ENCODE results near the gene OSBPL8.

DNA sequence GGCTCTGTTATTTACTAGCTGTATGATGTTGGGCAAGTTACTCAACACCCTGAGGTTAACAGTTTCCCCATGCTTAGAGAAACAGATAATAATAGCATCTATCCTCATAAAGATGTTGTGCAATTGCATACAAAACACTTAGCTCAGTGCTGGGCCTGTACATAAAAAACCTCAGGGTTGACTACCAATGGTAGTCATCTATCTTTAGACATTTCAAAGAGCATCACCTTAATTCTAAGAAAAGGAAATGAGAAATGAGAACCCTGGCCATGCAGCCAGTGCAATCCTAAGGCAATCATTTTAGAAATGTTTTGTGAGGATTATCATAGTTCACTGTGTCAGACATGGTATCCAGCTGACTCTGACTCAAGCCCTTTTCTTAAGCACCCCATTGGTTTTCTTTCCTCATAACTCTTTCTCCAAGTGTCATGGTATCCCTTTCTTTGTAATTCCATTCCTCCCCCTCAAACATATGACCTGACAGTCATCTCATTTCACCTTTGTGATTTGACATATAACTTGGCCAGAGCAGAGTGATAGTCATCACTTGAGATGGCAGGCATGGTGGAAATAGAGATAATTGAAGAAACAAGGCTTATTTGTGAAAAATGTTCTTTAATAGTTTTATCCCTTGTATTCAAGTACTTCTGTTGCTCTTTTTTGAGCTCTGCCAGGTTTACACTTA is 29.5 kb upstream of the OSBPL8 start:
- TF ChIP-seq, protein P1, sequence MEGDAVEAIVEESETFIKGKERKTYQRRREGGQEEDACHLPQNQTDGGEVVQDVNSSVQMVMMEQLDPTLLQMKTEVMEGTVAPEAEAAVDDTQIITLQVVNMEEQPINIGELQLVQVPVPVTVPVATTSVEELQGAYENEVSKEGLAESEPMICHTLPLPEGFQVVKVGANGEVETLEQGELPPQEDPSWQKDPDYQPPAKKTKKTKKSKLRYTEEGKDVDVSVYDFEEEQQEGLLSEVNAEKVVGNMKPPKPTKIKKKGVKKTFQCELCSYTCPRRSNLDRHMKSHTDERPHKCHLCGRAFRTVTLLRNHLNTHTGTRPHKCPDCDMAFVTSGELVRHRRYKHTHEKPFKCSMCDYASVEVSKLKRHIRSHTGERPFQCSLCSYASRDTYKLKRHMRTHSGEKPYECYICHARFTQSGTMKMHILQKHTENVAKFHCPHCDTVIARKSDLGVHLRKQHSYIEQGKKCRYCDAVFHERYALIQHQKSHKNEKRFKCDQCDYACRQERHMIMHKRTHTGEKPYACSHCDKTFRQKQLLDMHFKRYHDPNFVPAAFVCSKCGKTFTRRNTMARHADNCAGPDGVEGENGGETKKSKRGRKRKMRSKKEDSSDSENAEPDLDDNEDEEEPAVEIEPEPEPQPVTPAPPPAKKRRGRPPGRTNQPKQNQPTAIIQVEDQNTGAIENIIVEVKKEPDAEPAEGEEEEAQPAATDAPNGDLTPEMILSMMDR (IDR thresholded peaks at IDR 0.05): no peak
- TF ChIP-seq, protein P2, sequence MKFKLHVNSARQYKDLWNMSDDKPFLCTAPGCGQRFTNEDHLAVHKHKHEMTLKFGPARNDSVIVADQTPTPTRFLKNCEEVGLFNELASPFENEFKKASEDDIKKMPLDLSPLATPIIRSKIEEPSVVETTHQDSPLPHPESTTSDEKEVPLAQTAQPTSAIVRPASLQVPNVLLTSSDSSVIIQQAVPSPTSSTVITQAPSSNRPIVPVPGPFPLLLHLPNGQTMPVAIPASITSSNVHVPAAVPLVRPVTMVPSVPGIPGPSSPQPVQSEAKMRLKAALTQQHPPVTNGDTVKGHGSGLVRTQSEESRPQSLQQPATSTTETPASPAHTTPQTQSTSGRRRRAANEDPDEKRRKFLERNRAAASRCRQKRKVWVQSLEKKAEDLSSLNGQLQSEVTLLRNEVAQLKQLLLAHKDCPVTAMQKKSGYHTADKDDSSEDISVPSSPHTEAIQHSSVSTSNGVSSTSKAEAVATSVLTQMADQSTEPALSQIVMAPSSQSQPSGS (CRISPR knock-in tag; IDR thresholded peaks at IDR 0.05; ENCODE audit: borderline replicate concordance, low read depth): no peak
- TF ChIP-seq, protein P3, sequence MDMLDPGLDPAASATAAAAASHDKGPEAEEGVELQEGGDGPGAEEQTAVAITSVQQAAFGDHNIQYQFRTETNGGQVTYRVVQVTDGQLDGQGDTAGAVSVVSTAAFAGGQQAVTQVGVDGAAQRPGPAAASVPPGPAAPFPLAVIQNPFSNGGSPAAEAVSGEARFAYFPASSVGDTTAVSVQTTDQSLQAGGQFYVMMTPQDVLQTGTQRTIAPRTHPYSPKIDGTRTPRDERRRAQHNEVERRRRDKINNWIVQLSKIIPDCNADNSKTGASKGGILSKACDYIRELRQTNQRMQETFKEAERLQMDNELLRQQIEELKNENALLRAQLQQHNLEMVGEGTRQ (CRISPR knock-in tag; IDR thresholded peaks at IDR 0.05): no peak
- TF ChIP-seq FOXJ3 (CRISPR knock-in tag; IDR thresholded peaks at IDR 0.05; ENCODE audit: borderline replicate concordance): no peak
- no peak for TF ChIP-seq NFE2L1 (CRISPR knock-in tag; IDR thresholded peaks at IDR 0.05)
- TF ChIP-seq GABPB1 (CRISPR knock-in tag; IDR thresholded peaks at IDR 0.05): no peak
- TF ChIP-seq SP1 (CRISPR knock-in tag; conservative IDR thresholded peaks at IDR 0.05): no peak
- TF ChIP-seq, protein P4, sequence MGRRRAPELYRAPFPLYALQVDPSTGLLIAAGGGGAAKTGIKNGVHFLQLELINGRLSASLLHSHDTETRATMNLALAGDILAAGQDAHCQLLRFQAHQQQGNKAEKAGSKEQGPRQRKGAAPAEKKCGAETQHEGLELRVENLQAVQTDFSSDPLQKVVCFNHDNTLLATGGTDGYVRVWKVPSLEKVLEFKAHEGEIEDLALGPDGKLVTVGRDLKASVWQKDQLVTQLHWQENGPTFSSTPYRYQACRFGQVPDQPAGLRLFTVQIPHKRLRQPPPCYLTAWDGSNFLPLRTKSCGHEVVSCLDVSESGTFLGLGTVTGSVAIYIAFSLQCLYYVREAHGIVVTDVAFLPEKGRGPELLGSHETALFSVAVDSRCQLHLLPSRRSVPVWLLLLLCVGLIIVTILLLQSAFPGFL (CRISPR knock-in tag; IDR thresholded peaks at IDR 0.05; ENCODE audit: borderline replicate concordance): no peak
- TF ChIP-seq, protein P5, sequence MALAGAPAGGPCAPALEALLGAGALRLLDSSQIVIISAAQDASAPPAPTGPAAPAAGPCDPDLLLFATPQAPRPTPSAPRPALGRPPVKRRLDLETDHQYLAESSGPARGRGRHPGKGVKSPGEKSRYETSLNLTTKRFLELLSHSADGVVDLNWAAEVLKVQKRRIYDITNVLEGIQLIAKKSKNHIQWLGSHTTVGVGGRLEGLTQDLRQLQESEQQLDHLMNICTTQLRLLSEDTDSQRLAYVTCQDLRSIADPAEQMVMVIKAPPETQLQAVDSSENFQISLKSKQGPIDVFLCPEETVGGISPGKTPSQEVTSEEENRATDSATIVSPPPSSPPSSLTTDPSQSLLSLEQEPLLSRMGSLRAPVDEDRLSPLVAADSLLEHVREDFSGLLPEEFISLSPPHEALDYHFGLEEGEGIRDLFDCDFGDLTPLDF (CRISPR knock-in tag; IDR thresholded peaks at IDR 0.05): no peak
- TF ChIP-seq, protein P6, sequence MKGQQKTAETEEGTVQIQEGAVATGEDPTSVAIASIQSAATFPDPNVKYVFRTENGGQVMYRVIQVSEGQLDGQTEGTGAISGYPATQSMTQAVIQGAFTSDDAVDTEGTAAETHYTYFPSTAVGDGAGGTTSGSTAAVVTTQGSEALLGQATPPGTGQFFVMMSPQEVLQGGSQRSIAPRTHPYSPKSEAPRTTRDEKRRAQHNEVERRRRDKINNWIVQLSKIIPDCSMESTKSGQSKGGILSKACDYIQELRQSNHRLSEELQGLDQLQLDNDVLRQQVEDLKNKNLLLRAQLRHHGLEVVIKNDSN (CRISPR knock-in tag; IDR thresholded peaks at IDR 0.05): no peak

Measured in WTC11 (cell line).